GM12865 (cell line): ENCODE data around the gene LDLRAD4.
"Not testable (repeated sequence)": the region's sequence is repeated elsewhere in the genome, so short reads cannot be mapped to it uniquely, and the experiment has no call there.

ENCODE experiments used
- DNase-seq: peaks from one replicate; pipeline ENCODE4 v3.0.0; 2010; ENCODE audit warnings: low read depth
- H3K4me3 ChIP-seq: 2 replicates; pipeline ENCODE4 v1.5.1; 2011; ENCODE audit warnings: mild to moderate bottlenecking, low read depth, low read length, control low read depth
- CTCF ChIP-seq: IDR thresholded peaks from 2 replicates; pipeline ENCODE4 v1.5.1; 2011; ENCODE audit warnings: low read length, control low read depth, low read depth, inconsistent platforms; ENCODE audit not compliant: insufficient read depth; ENCODE audit errors: missing control alignments

The LDLRAD4 gene

GRCh38 chr18:13485604-13486003 lies 267.0 kb downstream of the LDLRAD4 start:
- DNase-seq: no peak
- TF ChIP-seq CTCF: no peak
- no peak overlapping the region for H3K4me3 ChIP-seq

GRCh38 chr18:13486284-13486683 lies 267.7 kb downstream of the LDLRAD4 start:
- no peak overlapping the region for H3K4me3 ChIP-seq
- DNase-seq: no peak
- TF ChIP-seq CTCF: no peak

- no peak overlapping the region for H3K4me3 ChIP-seq
- DNase-seq: no peak
- no peak for TF ChIP-seq CTCF
These were observed 268.1 kb downstream of the LDLRAD4 start for GRCh38 chr18:13486686-13487085.

- no peak overlapping the region for H3K4me3 ChIP-seq
- TF ChIP-seq CTCF: no peak
- DNase-seq: no peak
These were observed 268.7 kb downstream of the LDLRAD4 start for GRCh38 chr18:13487237-13487636.

GRCh38 chr18:13488281-13488929 lies 269.8 kb downstream of the LDLRAD4 start:
- no peak overlapping the region for H3K4me3 ChIP-seq
- DNase-seq: no peak
- no peak for TF ChIP-seq CTCF

GRCh38 chr18:13489303-13489702 lies 270.7 kb downstream of the LDLRAD4 start:
- DNase-seq, H3K4me3 ChIP-seq: not testable (repeated sequence)

- H3K4me3 ChIP-seq: no peak overlapping the region
- no peak for TF ChIP-seq CTCF
- no peak for DNase-seq
These were observed 272.6 kb downstream of the LDLRAD4 start for GRCh38 chr18:13491138-13491537.
